ENCODE results near the gene CFAP65. TPM values are rescaled to one million over a fixed set of nuclear protein-coding genes. Genes with fewer than 3 reads are reported as not detected.

CFAP65 gene
- total RNA-seq, 4 donors from 2014 or later, result not detected

DNA sequence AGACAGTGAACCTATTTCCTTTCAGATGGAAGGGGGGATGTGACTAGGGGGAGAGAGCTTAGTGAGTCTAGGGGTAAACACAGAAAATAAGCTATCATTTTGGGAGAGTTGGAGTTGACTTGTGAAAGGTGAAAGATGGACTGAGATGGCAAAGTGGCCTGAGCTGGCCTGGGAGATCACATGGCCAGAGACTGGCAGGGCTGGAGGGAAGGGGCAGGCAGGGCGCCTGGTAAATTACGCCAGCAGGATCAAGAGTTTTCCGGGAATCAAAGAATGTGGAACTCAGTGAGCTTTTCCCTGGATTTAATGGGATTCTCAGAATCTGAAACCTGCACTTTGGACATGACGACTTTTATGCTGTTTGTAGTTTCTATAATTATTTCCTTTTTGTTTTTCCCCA lies 841 bp upstream of the CFAP65 start:
- no peak overlapping the region for H3K4me3 ChIP-seq
- H3K27ac ChIP-seq, result no peak overlapping the region
- no peaks in the 10 kb centered on the region for H3K4me1 ChIP-seq
- no peaks in the 10 kb centered on the region for H3K36me3 ChIP-seq
- no peak for TF ChIP-seq EP300 (IDR thresholded peaks at IDR 0.05)
- no peak for TF ChIP-seq POLR2AphosphoS5 (IDR thresholded peaks at IDR 0.05)
- TF ChIP-seq POLR2A (IDR thresholded peaks at IDR 0.05), result no peak
- TF ChIP-seq, protein P1, sequence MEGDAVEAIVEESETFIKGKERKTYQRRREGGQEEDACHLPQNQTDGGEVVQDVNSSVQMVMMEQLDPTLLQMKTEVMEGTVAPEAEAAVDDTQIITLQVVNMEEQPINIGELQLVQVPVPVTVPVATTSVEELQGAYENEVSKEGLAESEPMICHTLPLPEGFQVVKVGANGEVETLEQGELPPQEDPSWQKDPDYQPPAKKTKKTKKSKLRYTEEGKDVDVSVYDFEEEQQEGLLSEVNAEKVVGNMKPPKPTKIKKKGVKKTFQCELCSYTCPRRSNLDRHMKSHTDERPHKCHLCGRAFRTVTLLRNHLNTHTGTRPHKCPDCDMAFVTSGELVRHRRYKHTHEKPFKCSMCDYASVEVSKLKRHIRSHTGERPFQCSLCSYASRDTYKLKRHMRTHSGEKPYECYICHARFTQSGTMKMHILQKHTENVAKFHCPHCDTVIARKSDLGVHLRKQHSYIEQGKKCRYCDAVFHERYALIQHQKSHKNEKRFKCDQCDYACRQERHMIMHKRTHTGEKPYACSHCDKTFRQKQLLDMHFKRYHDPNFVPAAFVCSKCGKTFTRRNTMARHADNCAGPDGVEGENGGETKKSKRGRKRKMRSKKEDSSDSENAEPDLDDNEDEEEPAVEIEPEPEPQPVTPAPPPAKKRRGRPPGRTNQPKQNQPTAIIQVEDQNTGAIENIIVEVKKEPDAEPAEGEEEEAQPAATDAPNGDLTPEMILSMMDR (IDR thresholded peaks at IDR 0.05), result no peak
- peaks cover 97% of the 10 kb centered on the region for H3K27me3 ChIP-seq
- ATAC-seq, result no peak
- 75 to 82% methylated on average over 4 of the region's 4 CpGs for WGBS, 2 donors (ENCODE audit: low coverage in 1 of 2)
- H3K9me3 ChIP-seq, result no peaks in the 10 kb centered on the region

DNA sequence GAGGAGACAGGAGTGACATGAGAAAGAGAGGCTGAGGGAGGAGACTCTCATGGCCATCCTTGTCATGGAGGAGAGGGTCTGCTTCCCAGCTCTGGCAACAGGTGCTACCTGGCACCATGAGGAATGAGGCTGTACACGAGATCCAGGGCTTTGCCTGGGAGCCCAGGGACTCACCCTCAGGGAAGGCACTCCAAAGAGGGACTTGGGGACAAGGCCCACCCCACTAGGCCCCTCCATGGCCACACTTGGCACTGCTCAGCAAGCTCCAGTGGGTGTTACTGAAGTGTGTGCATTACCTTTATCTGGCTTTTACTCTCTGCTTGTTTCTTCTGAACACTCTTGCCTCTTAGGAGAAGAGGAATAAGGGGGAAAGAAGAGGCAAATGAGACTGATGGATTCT lies 2.7 kb downstream of the CFAP65 start:
- Histone ChIP-seq H3K4me1 (no peaks in the 10 kb centered on the region), H3K27ac (no peak overlapping the region), H3K36me3 (no peaks in the 10 kb centered on the region), H3K27me3 (peaks cover 79% of the 10 kb centered on the region), H3K9me3 (no peaks in the 10 kb centered on the region), H3K4me3 (no peak overlapping the region)
- no peak for ATAC-seq
- 0% methylated on average over 1 of the region's 1 CpG; no CpG with 5 or more reads in 1 of the 2 donors for WGBS, 2 donors (ENCODE audit: low coverage in 1 of 2)
- TF ChIP-seq POLR2A (IDR thresholded peaks at IDR 0.05) (no peak), POLR2AphosphoS5 (IDR thresholded peaks at IDR 0.05) (no peak), EP300 (IDR thresholded peaks at IDR 0.05) (no peak)
- TF ChIP-seq, protein P1 (IDR thresholded peaks at IDR 0.05), result no peak

DNA sequence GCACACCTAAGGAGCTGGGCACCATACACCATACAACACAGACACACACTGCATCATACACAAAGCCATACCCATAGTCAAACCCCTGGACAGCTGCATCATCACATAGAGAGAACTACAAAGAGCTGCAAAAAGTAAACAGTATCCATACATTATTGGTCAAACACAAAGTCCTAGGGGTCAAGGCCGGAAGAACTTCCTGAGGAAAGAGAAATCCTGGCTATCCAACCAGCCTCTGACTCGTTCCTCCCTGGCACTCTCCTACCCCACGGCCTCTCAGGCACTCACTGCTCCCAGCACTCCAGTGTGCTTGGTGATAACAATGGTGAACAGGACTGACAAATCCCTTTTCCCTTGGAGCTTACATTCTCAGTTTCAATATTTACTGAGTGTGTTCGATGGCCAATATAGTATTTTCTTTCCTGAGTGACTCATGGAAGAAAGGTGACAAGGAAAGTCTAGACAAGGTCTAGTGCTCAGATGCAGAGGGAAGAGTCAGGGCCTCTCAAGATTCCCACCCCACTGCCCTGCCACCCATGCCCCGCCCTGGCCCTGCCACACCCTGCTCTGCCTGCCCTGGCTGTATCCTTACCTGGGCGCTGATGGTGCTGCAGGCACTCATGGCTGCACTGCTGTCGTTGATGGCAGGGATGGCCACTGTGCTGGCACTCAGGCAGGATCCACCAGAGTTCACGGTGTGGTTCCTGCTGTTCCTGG lies 3.4 kb downstream of the CFAP65 start:
- WGBS, 2 donors (ENCODE audit: low coverage in 1 of 2), result 43 to 56% methylated on average over 3 to 6 of the region's 8 CpGs
- Histone ChIP-seq H3K9me3 (no peaks in the 10 kb centered on the region), H3K36me3 (no peaks in the 10 kb centered on the region), H3K27me3 (peaks cover 79% of the 10 kb centered on the region), H3K27ac (no peak overlapping the region), H3K4me3 (no peak overlapping the region), H3K4me1 (no peaks in the 10 kb centered on the region)
- TF ChIP-seq, protein P1 (IDR thresholded peaks at IDR 0.05), result no peak
- TF ChIP-seq EP300 (IDR thresholded peaks at IDR 0.05) (no peak), POLR2A (IDR thresholded peaks at IDR 0.05) (no peak), POLR2AphosphoS5 (IDR thresholded peaks at IDR 0.05) (no peak)
- ATAC-seq, result no peak

DNA sequence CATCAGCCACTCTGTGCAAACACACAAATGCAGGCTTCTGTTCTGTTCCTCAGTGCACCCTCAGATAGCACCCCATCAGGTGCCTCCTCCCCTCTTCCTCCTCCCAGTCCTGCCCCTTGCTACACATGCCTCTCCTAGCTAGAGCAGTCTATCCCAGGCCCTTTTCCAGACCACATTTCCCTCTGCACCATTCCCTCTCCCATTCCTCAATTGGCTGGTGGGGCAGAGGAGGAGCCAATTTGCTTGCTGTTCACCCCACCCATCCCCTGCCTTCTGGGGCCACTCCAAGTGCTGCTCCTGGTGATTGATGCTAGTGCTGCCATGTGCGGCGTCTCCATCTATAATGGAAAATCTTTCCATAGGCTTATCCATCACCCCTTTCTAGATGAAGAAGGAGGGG lies 5.4 kb downstream of the CFAP65 start:
- Histone ChIP-seq H3K4me1 (no peaks in the 10 kb centered on the region), H3K36me3 (no peaks in the 10 kb centered on the region), H3K27ac (no peak overlapping the region), H3K4me3 (no peak overlapping the region), H3K27me3 (peaks cover 79% of the 10 kb centered on the region), H3K9me3 (no peaks in the 10 kb centered on the region)
- ATAC-seq, result no peak
- whole genome bisulfite sequencing, 2 donors (ENCODE audit: low coverage in 1 of 2), result 53 to 60% methylated on average over 2 of the region's 2 CpGs
- no peak for TF ChIP-seq POLR2A (IDR thresholded peaks at IDR 0.05)

DNA sequence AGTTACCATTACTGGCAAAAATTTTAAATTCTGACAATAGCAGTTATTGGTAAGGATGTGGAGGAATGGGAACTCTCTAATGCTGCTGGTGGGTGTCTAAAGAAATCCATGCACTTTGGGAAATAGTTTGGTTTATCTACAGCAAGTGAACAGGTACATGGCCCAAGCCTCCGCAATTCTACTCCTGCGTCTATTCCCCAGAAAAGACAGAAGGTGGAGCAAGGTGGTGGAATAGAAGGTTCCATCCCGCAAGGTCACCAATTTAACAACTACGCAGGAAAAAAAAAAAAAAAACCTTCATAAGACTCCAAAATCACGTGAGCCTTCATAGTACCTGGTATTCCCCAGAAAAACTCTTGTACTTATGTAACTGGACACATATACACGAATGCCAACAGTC lies 6.5 kb downstream of the CFAP65 start:
- H3K27ac ChIP-seq, result no peak overlapping the region
- TF ChIP-seq POLR2A (IDR thresholded peaks at IDR 0.05) (no peak), POLR2AphosphoS5 (IDR thresholded peaks at IDR 0.05) (no peak), EP300 (IDR thresholded peaks at IDR 0.05) (no peak)
- TF ChIP-seq, protein P1 (IDR thresholded peaks at IDR 0.05), result no peak
- 36 to 49% methylated on average over 6 of the region's 6 CpGs for WGBS, 2 donors (ENCODE audit: low coverage in 1 of 2)
- peaks cover 79% of the 10 kb centered on the region for H3K27me3 ChIP-seq
- no peak overlapping the region for H3K4me3 ChIP-seq
- no peaks in the 10 kb centered on the region for H3K36me3 ChIP-seq
- no peak for ATAC-seq
- no peaks in the 10 kb centered on the region for H3K4me1 ChIP-seq
- no peaks in the 10 kb centered on the region for H3K9me3 ChIP-seq

Measured in gastroesophageal sphincter (tissue), 4 donors.